Mesodermal cell (in vitro differentiated cells): ENCODE measurements around the gene APP.

Experiments
- H3K27ac ChIP-seq: 2 replicates; pipeline ENCODE4 v1.7.0; 2013; ENCODE audit warnings: mild to moderate bottlenecking, low read depth, low read length, moderate library complexity; ENCODE audit not compliant: severe bottlenecking
- H3K36me3 ChIP-seq: 2 replicates; pipeline ENCODE4 v1.7.1; 2013; ENCODE audit warnings: mild to moderate bottlenecking, low read length, moderate library complexity; ENCODE audit not compliant: control insufficient read depth, insufficient read depth
- H3K4me1 ChIP-seq: one replicate; pipeline ENCODE4 v1.7.1; 2013; ENCODE audit warnings: mild to moderate bottlenecking, low read length; ENCODE audit not compliant: insufficient read depth, control insufficient read depth, poor library complexity, severe bottlenecking
- H3K4me3 ChIP-seq: 2 replicates; pipeline ENCODE4 v1.7.0; 2013; ENCODE audit warnings: low read length, control low read depth, mild to moderate bottlenecking; ENCODE audit not compliant: insufficient read depth, poor library complexity, severe bottlenecking; ENCODE audit errors: extremely low read depth
- H3K9me3 ChIP-seq: 2 replicates; pipeline ENCODE4 v1.7.1; 2013; ENCODE audit warnings: mild to moderate bottlenecking, low read length, moderate library complexity; ENCODE audit not compliant: control insufficient read depth
- WGBS, 2 experiments: methylation state at CpG; one replicate each; pipeline ENCODE4 v1.1.5; 2013; ENCODE audit warnings: missing lambda C conversion rate in 2 of 2; ENCODE audit not compliant: insufficient coverage in 2 of 2; 5-methylcytosine and 5-hydroxymethylcytosine counted together

The APP gene

GRCh38 chr21:26067836-26068594 is 102.6 kb downstream of the APP start:
- H3K27ac ChIP-seq: no peak overlapping the region
- no peak overlapping the region for H3K4me3 ChIP-seq
- WGBS, 2 experiments: 79 to 80% methylated on average over 4 to 6 of the region's 12 CpGs
- H3K9me3 ChIP-seq: no peaks in the 10 kb centered on the region
- H3K4me1 ChIP-seq: peaks cover 44% of the 10 kb centered on the region
- no peaks in the 10 kb centered on the region for H3K36me3 ChIP-seq

- H3K36me3 ChIP-seq: peaks cover 6% of the 10 kb centered on the region
- H3K4me3 ChIP-seq: no peak overlapping the region
- no peaks in the 10 kb centered on the region for H3K9me3 ChIP-seq
- H3K27ac ChIP-seq: no peak overlapping the region
- peaks cover 16% of the 10 kb centered on the region for H3K4me1 ChIP-seq
- 50 to 100% methylated on average over 1 to 2 of the region's 6 CpGs for WGBS, 2 experiments
Measured at GRCh38 chr21:26064506-26064905, 106.1 kb downstream of the APP start.

- Histone ChIP-seq H3K9me3 (no peaks in the 10 kb centered on the region), H3K36me3 (peaks cover 11% of the 10 kb centered on the region), H3K4me1 (peaks cover 4% of the 10 kb centered on the region), H3K4me3 (no peak overlapping the region), H3K27ac (no peak overlapping the region)
- 100% methylated on average over 1 of the region's 4 CpGs; no CpG with 5 or more reads in 1 of the 2 experiments for WGBS, 2 experiments
Measured at GRCh38 chr21:26061437-26061836, 109.1 kb downstream of the APP start.

- H3K4me3 ChIP-seq: no peak overlapping the region
Measured at GRCh38 chr21:26060335-26061115, 110.0 kb downstream of the APP start.

GRCh38 chr21:26057477-26058170 is 112.9 kb downstream of the APP start:
- H3K4me1 ChIP-seq: no peaks in the 10 kb centered on the region
- peaks cover 11% of the 10 kb centered on the region for H3K36me3 ChIP-seq
- WGBS, 2 experiments: 97% methylated on average over 6 of the region's 6 CpGs
- H3K9me3 ChIP-seq: no peaks in the 10 kb centered on the region
- H3K27ac ChIP-seq: no peak overlapping the region
- no peak overlapping the region for H3K4me3 ChIP-seq

More at GRCh38 chr21:26060335-26061115, 110.0 kb downstream of the APP start:
- WGBS, 2 experiments: 86 to 88% methylated on average over 3 to 5 of the region's 7 CpGs
- no peaks in the 10 kb centered on the region for H3K4me1 ChIP-seq
- peaks cover 11% of the 10 kb centered on the region for H3K36me3 ChIP-seq
- no peaks in the 10 kb centered on the region for H3K9me3 ChIP-seq
- no peak overlapping the region for H3K27ac ChIP-seq

GRCh38 chr21:26055841-26056264 is 114.7 kb downstream of the APP start:
- H3K27ac ChIP-seq: no peak overlapping the region
- 92 to 93% methylated on average over 4 to 5 of the region's 5 CpGs for WGBS, 2 experiments
- no peaks in the 10 kb centered on the region for H3K9me3 ChIP-seq
- peaks cover 4% of the 10 kb centered on the region for H3K4me1 ChIP-seq
- H3K36me3 ChIP-seq: peaks cover 23% of the 10 kb centered on the region
- H3K4me3 ChIP-seq: no peak overlapping the region

- H3K36me3 ChIP-seq: peaks cover 26% of the 10 kb centered on the region
- no peak overlapping the region for H3K4me3 ChIP-seq
- H3K4me1 ChIP-seq: peaks cover 4% of the 10 kb centered on the region
- no peaks in the 10 kb centered on the region for H3K9me3 ChIP-seq
- H3K27ac ChIP-seq: no peak overlapping the region
- no CpG with 5 or more reads among the region's 2 CpGs for WGBS, 2 experiments
Measured at GRCh38 chr21:26055010-26055409, 115.6 kb downstream of the APP start.

GRCh38 chr21:26052057-26052456 is 118.5 kb downstream of the APP start:
- Histone ChIP-seq H3K36me3 (peaks cover 51% of the 10 kb centered on the region), H3K27ac (no peak overlapping the region), H3K9me3 (no peaks in the 10 kb centered on the region), H3K4me3 (no peak overlapping the region), H3K4me1 (peaks cover 4% of the 10 kb centered on the region)
- 100% methylated on average over 1 of the region's 2 CpGs; no CpG with 5 or more reads in 1 of the 2 experiments for WGBS, 2 experiments

GRCh38 chr21:26050857-26051256 is 119.7 kb downstream of the APP start:
- Histone ChIP-seq H3K9me3 (no peaks in the 10 kb centered on the region), H3K36me3 (peaks cover 63% of the 10 kb centered on the region), H3K4me1 (peaks cover 4% of the 10 kb centered on the region), H3K4me3 (no peak overlapping the region), H3K27ac (no peak overlapping the region)
- 91 to 96% methylated on average over 3 to 4 of the region's 6 CpGs for WGBS, 2 experiments

- Histone ChIP-seq H3K9me3 (no peaks in the 10 kb centered on the region), H3K4me3 (no peak overlapping the region)
- WGBS, 2 experiments: no CpG with 5 or more reads among the region's 1 CpG
Measured at GRCh38 chr21:26049803-26050202, 120.8 kb downstream of the APP start.

More at GRCh38 chr21:26049803-26050202, 120.8 kb downstream of the APP start:
- Histone ChIP-seq H3K27ac (no peak overlapping the region), H3K36me3 (peaks cover 72% of the 10 kb centered on the region), H3K4me1 (peaks cover 4% of the 10 kb centered on the region)
